Measurements from ENCODE around the gene PITHD1.
"Not testable (repeated sequence)": the region's sequence is repeated elsewhere in the genome, so short reads cannot be mapped to it uniquely, and the experiment has no call there.

Gene PITHD1

GRCh38 chr1:23774174-23774880 is 3.9 kb upstream of the PITHD1 start:
- no peak for DNase-seq

DNA sequence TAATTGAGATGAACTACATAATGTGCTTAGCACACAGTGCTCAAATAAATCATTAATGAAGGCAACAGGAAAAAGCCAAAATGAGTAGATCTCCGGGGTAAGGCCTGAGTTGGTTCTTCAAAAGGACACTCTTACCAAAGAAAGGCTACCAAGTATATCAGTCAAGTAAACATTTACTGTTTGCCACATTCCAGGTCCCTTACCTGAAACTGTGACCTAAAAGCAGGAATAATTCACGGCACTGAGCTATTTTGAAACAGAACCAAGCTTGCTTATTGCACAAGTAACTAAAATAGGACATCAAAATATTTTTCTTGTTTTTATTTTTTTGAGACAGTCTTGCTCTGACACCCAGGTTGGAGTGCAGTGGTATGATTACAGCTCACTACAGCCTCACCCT is 2.0 kb upstream of the PITHD1 start:
- DNase-seq: no peak

DNA sequence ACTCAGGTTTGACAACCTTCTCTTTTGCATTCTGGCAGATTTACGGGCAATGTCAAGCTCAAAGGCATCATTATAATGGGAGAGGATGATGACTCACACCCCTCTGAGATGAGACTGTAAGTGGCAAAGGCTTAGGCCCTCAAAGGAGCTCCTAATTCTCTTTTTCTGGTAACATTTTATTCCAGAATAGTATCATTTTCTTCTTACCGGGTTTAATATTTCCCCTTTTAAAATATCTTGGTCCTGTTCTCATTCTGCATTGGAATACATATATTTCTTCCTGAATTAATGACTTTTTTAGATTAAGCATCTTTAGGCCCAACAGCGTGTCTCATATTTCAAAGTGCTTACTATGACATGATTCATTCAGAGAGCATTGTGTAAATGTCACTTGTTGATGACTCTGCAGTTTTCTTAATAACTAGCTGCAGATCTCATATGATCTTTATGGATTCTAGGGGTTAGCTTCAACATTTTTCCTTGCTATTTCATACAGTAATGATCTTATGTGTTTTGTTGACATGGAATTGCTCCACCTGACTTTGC is 1.7 kb downstream of the PITHD1 start:
- DNase-seq: peak; percentile 49

DNA sequence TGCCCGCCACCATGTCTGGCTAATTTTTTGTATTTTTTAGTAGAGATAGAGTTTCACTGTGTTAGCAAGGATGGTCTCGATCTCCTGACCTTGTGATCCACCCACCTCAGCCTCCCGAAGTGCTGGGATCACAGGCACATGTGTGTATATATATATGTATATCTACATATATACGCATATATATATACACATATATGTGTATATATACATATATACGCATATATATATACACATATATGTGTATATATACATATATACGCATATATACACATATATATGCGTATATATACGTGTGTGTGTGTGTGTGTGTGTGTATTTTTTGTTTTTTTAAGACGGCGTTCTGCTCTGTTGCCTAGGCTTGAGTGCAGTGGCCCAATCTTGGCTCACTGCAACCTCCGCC is 4.9 kb downstream of the PITHD1 start:
- not testable (repeated sequence) for DNase-seq

DNA sequence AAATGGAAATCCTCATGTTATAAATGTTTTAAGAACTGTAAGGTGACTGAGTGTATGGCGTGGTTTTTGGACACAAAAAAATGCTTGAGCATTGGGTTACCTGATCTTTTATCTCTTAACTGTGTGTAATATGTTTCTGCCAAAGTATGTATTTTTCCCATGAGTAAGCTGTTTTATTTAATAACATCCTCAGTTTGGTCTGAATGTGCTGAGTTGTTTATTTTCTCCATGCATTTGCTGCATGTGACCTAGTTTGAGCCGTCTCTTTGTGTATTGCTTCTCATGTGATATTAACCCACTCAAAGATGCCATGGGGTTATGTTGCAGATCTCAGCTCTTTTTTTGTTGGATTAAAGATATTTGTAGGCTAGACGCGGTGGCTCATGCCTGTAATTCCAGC is 6.6 kb downstream of the PITHD1 start:
- no peak for DNase-seq

DNA sequence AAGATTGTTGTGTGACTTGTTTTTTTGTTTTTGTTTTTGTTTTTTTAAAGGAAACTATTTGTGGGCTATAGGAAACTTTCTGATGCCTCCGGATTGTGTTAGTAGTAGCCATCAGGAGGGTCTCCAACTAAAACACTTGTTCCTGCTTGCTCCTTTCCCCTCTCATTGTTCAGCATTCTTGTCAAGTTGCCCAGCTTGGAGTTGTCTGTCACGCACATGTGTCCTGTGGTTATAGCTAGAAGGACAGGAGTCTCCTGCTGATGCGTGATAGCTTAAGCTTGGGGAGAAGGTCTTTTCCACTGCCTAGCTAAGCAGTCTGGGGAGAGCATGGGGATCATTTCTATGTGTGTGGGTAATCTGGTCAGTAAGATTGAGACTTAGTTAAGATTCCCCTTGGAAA is 9.5 kb downstream of the PITHD1 start:
- DNase-seq: no peak

GRCh38 chr1:23788695-23789094 is 10.5 kb downstream of the PITHD1 start:
- no peak for DNase-seq

GRCh38 chr1:23790696-23791515 is 12.7 kb downstream of the PITHD1 start, which contains the start of gene LYPLA2:
LYPLA2 (plus strand) TSS chr1:23791145; CDS start chr1:23792683, 1,538 bp downstream.
- peak; percentile 90 for DNase-seq

DNA sequence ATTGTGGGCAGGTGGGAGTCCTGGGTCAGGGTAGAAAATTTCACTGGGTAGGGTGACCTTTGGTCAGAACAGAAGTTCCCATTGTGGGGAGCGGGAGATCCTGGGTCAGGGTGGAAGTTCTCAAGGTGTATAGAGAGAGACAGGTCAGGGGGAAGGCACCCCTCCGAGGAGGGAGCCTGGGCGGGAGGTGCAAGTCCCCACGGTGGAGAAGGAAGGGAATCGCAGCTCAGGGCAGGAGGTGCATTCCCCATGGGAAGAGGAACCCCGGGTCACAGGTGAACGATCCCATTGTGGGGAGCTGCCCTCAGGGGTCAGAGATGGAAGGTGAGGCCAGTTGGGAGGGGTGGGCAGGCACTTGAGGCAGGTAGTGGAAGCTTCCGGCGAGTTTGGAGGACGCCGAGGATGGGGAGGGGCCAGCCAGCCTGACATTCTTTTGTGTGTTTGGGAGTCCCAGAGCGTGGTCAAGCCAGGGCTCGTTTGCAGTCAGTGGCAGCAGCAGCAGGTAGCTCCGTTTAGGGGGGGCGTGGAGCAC is 13.4 kb downstream of the PITHD1 start:
- no peak for DNase-seq

GRCh38 chr1:23792151-23792945 is 14.1 kb downstream of the PITHD1 start:
- DNase-seq: no peak

DNA sequence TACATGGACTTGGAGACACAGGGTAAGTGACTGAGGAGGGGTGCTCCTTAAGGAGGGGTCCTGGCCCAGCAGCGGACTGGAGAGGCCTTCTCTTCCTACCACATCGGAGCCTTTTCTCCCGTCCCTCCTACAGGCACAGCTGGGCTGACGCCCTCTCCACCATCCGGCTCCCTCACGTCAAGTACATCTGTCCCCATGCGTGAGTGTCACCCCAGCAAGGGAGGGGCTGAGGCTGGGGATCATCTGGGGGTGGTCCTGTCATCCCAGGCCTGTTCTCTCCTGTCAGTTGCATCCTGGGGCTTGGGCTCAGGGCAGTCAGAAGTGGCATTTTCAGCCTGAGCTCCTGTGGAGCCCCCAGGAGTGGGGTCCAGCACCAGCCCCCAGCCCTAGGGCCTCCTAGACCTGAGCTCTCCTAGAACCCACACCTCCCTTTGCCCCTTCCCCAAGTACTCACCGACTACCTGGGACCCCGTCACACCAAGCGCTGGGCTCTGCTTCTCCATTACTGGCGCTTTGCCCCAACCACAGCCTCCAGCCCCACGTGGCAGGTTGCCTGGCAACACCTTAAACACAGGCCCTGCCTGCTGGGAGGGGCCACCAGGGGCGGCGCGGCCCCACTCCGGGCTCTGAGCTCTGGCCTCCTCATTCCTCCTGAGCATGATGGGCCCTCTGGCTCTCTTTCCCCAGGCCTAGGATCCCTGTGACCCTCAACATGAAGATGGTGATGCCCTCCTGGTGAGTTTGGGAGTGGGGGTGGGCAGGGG is 15.0 kb downstream of the PITHD1 start:
- no peak for DNase-seq

GRCh38 chr1:23793861-23794731 is 15.9 kb downstream of the PITHD1 start:
- DNase-seq: no peak

DNA sequence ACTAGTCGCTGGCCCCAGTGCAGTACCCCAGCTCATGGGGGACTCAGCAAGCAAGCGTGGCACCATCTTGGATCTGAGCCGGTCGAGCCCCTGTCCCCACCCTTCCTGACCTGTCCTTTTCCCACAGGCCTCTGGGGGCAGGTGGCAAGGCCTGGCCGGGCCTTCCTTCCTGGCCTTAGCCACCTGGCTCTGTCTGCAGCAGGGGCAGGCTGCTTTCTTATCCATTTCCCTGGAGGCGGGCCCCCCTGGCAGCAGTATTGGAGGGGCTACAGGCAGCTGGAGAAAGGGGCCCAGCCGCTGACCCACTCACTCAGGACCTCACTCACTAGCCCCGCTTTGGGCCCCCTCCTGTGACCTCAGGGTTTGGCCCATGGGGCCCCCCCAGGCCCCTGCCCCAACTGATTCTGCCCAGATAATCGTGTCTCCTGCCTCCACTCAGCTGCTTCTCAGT is 16.5 kb downstream of the PITHD1 start:
- DNase-seq: not testable (repeated sequence)

DNA sequence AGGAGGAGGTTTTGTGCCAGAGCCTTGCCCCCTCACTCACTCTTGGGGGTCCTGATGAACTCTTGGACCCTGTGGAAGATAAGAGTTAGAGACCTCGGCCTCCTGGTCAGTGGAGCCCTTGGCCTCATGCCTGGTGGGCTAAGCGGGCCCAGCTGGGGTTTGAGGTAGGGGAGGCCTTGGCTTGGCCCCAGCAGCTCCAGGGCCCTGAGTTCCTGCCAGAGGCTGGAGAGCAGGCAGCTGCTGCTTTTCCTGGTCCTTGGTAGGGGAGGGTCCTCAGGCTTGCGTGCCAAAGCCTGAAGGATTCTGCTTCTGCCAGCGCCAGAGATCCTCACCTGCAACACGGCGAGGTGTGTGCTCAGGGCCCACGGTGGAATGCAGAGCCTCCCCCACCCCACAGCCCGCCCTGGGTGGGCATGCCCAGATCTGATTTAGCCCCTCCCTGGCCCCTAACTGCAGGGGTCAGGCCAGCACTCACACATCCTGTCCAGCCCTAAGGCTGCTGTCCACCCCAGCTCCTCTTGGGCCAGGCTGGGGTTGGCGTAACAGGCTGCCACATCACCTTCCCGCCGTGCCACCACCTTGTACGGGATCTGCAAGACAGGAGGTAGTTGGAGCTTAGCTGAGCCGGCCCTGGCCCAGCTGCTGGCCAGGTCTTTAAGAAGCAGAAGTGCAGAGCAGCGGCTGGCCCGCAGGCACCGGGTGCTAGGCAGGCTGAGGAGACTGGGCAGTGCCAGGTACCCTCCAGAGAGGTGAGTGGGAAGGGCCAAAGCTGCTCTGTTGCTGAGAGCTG is 17.7 kb downstream of the PITHD1 start:
- no peak for DNase-seq

DNA sequence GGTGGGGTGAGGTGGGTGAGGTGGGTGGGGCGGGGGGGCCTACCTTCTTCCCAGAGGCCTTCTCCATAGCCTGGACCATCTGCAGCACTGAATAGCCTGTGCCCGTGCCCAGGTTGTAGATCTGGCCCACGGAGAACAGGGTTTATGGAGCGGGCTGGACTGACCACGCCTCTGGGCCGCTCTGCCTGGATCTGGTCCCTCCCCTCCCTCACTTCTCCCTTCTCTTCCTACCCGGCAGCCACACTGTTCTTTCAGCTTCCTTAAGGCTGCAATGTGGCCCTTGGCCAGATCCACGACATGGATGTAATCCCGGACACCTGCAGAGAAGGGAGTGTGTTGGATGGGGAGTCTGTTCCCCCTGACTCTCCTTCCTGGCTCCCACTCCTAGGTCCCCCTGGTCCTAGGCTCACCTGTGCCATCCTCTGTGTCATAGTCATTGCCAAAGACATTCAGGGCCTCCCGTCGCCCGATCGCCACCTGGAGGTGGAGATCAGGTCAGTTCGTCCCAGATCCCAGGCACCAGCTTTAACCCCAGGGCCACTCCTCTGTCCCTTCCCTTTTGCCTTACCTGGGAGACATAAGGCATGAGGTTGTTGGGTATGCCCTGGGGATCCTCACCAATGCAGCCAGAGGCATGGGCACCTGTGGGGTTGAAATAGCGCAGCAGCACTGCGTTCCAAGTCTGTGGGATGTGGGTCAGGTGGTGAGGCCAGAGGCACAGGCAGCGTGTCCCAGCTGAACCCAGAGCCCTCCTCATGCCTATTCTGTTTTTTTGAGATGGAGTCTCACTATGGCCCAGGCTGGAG is 18.5 kb downstream of the PITHD1 start:
- no peak for DNase-seq

- DNase-seq: no peak
These were observed 19.5 kb downstream of the PITHD1 start for GRCh38 chr1:23797478-23798448.

GRCh38 chr1:23798662-23799142 is 20.5 kb downstream of the PITHD1 start:
- DNase-seq: no peak

GRCh38 chr1:23799255-23799569 is 21.0 kb downstream of the PITHD1 start:
- DNase-seq: no peak

All from fibroblast of upper back skin (primary cell).